ENCODE results near the gene H1-8. TPM values are rescaled to one million over a fixed set of nuclear protein-coding genes. Genes with fewer than 3 reads are reported as not detected.

H1-8 gene
- total RNA-seq, 1 experiment from 2014 or later, result not detected

GRCh38 chr3:129504471-129505100 lies 38.4 kb upstream of the H1-8 start:
- H3K9me3 ChIP-seq (ENCODE audit: low read length), result no peaks in the 10 kb centered on the region
- H3K79me2 ChIP-seq (ENCODE audit: low read length), result no peaks in the 10 kb centered on the region
- H2AFZ ChIP-seq (ENCODE audit: low read length), result no peak overlapping the region
- intact Hi-C loops (cut with micrococcal nuclease), result no loop called here
- ChIA-PET POLR2A (ENCODE audit: unreplicated experiment) (no interaction called here), CTCF (no interaction called here)
- no peaks in the 10 kb centered on the region for H3K27me3 ChIP-seq (ENCODE audit: low read length)
- no peaks in the 10 kb centered on the region for H3F3A ChIP-seq (ENCODE audit: low read length, unreplicated experiment)
- H3K4me1 ChIP-seq (ENCODE audit: insufficient read depth, low read length), result peaks cover 6% of the 10 kb centered on the region; the same call in 1 of the 2 replicates
- ATAC-seq (no peak), DNase-seq (no peak)
- no peaks in the 10 kb centered on the region for H3K9me2 ChIP-seq (replicated peaks; ENCODE audit: low read length)
- TF ChIP-seq CTCF (conservative IDR thresholded peaks at IDR 0.05; ENCODE audit: low read depth, low read length), result no peak
- no peak for TF ChIP-seq EZH2phosphoT487 (IDR thresholded peaks at IDR 0.05; ENCODE audit: borderline replicate concordance, low read length)
- no peak for TF ChIP-seq EZH2 (IDR thresholded peaks at IDR 0.05; ENCODE audit: low read length, unreplicated experiment)
- no peak overlapping the region for H3K9ac ChIP-seq (ENCODE audit: low read length)
- H3K36me3 ChIP-seq (ENCODE audit: low read depth, low read length), result no peaks in the 10 kb centered on the region
- no peak overlapping the region for H3K4me3 ChIP-seq (ENCODE audit: low read length)
- BruUV-seq (replicated peaks), result no TSS peak
- no peak overlapping the region; the same call in 1 of the 2 replicates for H3K27ac ChIP-seq (ENCODE audit: low read length)
- H4K20me1 ChIP-seq (ENCODE audit: low read length), result no peaks in the 10 kb centered on the region
- no peak overlapping the region for H3K4me2 ChIP-seq (ENCODE audit: low read length)

- H3F3A ChIP-seq (ENCODE audit: low read length, unreplicated experiment), result no peaks in the 10 kb centered on the region
- intact Hi-C loops (cut with micrococcal nuclease), result no loop called here
- ChIA-PET POLR2A (ENCODE audit: unreplicated experiment) (no interaction called here), CTCF (no interaction called here)
- ATAC-seq (no peak), DNase-seq (no peak)
- no TSS peak for BruUV-seq (replicated peaks)
- H3K9me3 ChIP-seq (ENCODE audit: low read length), result no peaks in the 10 kb centered on the region
- H3K9ac ChIP-seq (ENCODE audit: low read length), result no peak overlapping the region
- TF ChIP-seq CTCF (conservative IDR thresholded peaks at IDR 0.05; ENCODE audit: low read depth, low read length), result no peak
- TF ChIP-seq EZH2phosphoT487 (IDR thresholded peaks at IDR 0.05; ENCODE audit: borderline replicate concordance, low read length), result no peak
- TF ChIP-seq EZH2 (IDR thresholded peaks at IDR 0.05; ENCODE audit: low read length, unreplicated experiment), result no peak
- no peak overlapping the region for H3K4me2 ChIP-seq (ENCODE audit: low read length)
- peaks cover 6% of the 10 kb centered on the region; the same call in 1 of the 2 replicates for H3K4me1 ChIP-seq (ENCODE audit: insufficient read depth, low read length)
- no peaks in the 10 kb centered on the region for H4K20me1 ChIP-seq (ENCODE audit: low read length)
- no peaks in the 10 kb centered on the region for H3K27me3 ChIP-seq (ENCODE audit: low read length)
- no peaks in the 10 kb centered on the region for H3K79me2 ChIP-seq (ENCODE audit: low read length)
- no peak overlapping the region for H3K4me3 ChIP-seq (ENCODE audit: low read length)
- H3K9me2 ChIP-seq (replicated peaks; ENCODE audit: low read length), result no peaks in the 10 kb centered on the region
- no peak overlapping the region for H3K27ac ChIP-seq (ENCODE audit: low read length)
- H3K36me3 ChIP-seq (ENCODE audit: low read depth, low read length), result no peaks in the 10 kb centered on the region
- H2AFZ ChIP-seq (ENCODE audit: low read length), result no peak overlapping the region
These were observed 37.6 kb upstream of the H1-8 start for GRCh38 chr3:129505341-129505740.

GRCh38 chr3:129506231-129506742 lies 36.7 kb upstream of the H1-8 start:
- no peaks in the 10 kb centered on the region for H3K9me3 ChIP-seq (ENCODE audit: low read length)
- H3K4me2 ChIP-seq (ENCODE audit: low read length), result no peak overlapping the region
- no peaks in the 10 kb centered on the region for H3F3A ChIP-seq (ENCODE audit: low read length, unreplicated experiment)
- H3K27me3 ChIP-seq (ENCODE audit: low read length), result no peaks in the 10 kb centered on the region
- no peaks in the 10 kb centered on the region for H3K36me3 ChIP-seq (ENCODE audit: low read depth, low read length)
- no peak overlapping the region for H3K27ac ChIP-seq (ENCODE audit: low read length)
- H2AFZ ChIP-seq (ENCODE audit: low read length), result no peak overlapping the region
- ATAC-seq (no peak), DNase-seq (no peak)
- H3K9me2 ChIP-seq (replicated peaks; ENCODE audit: low read length), result no peaks in the 10 kb centered on the region
- H3K4me3 ChIP-seq (ENCODE audit: low read length), result no peak overlapping the region
- H3K79me2 ChIP-seq (ENCODE audit: low read length), result no peaks in the 10 kb centered on the region
- H3K4me1 ChIP-seq (ENCODE audit: insufficient read depth, low read length), result peaks cover 6% of the 10 kb centered on the region; the same call in 1 of the 2 replicates
- no peak overlapping the region for H3K9ac ChIP-seq (ENCODE audit: low read length)
- CTCF ChIA-PET, result no interaction called here
- BruUV-seq (replicated peaks), result no TSS peak
- no peaks in the 10 kb centered on the region for H4K20me1 ChIP-seq (ENCODE audit: low read length)
- no peak for TF ChIP-seq CTCF (conservative IDR thresholded peaks at IDR 0.05; ENCODE audit: low read depth, low read length)
- POLR2A ChIA-PET (ENCODE audit: unreplicated experiment), result no interaction called here
- intact Hi-C loops (cut with micrococcal nuclease), result no loop called here

All from PC-3 (cell line).